Islet precursor cell (in vitro differentiated cells): ENCODE measurements around the gene KCND3.

Source experiments
- DNase-seq: peaks from one replicate; pipeline ENCODE4 v3.0.0-alpha.2; 2018

The KCND3 gene

GRCh38 chr1:111837393-111837792, 152.1 kb downstream of the KCND3 start:
- DNase-seq: no peak

- no peak for DNase-seq
These were observed 153.4 kb downstream of the KCND3 start for GRCh38 chr1:111836111-111836510.

DNA sequence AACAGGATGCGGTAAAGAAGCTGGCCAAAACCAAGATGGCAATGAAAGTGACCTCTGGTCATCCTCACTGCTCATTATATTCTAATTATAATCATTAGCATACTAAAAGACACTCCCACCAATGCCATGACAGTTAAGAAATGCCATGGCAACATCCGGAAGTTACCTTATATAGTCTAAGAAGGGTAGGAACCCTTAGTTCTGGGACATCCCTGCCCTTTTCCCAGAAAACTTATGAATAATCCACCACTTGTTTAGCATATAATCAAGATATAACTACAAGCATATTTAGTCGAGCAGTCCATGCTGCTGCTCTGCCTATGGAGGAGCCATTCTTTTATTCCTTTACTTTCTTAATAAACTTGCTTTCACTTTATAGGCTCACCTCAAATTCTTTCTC, 154.0 kb downstream of the KCND3 start:
- no peak for DNase-seq

- DNase-seq: no peak
These were observed 154.5 kb downstream of the KCND3 start for GRCh38 chr1:111834956-111835355.

DNA sequence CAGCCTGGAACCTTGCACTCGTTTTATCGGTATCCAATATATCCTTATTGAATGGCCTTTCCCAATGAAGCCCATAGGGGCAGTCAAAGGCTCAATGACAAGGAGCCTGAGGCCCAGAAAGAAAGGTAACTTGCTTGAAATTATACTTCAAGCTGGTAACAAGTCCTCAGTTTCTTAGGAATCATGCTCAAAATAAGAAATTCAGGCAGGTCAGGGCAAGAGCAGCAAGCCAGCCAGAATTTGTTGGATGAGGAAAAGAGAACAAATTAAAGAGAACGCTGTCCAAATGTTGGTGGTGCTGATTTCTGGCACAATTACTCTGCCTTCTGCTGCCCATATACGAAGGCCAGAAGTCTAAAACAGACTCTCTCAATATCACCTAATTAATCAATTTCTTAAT, 156.1 kb downstream of the KCND3 start:
- no peak for DNase-seq

DNA sequence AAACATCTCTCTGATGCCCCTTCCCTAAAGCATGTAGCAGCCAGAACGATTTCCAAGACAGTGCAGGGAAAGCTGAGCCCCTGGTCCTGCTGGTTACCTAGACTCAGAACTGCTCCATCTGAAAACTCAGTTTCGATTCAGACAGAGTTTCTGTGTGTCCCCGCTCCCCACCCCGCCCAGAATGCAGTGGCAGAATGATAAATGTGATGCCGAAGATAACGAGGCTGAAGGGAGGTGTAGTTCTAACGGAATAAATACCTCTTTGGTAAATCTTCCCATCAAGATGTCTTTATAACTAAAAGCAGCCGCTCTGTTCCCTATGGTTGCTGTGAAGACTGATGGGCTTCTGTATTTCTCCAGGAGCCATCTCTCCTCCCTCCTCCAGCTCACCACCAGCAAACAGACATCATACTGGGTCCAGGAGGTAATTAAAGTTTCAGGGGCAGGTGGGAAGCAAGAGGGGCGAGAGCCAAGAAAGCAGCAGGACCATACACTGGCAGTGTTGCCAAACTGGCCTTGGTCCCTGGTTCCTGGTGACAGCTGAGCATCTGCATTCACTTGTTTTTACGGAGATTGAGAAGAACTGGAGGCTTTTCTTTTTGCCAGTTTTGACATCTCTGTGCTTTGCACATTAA, 156.8 kb downstream of the KCND3 start:
- no peak for DNase-seq

DNA sequence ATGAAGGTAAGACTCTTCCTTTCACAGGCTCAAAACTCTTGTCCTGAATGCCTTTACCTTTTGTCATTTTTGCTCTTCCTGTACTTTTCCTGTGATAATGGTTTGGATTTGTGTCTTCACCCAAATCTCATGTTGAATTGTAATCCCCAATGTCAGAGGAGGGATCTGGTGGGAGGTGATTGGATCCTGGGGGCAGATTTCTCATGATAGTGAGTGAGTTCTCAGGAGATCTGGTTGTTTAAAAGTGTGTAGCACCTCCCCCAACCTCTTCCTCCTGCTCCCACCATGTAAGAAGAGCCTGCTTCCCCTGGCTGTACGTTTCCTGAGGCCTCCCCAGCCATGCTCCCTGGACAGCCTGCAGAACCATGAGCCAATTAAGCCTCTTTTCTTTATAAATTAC, 158.3 kb downstream of the KCND3 start:
- DNase-seq: no peak

GRCh38 chr1:111827946-111828345, 161.5 kb downstream of the KCND3 start:
- no peak for DNase-seq

DNA sequence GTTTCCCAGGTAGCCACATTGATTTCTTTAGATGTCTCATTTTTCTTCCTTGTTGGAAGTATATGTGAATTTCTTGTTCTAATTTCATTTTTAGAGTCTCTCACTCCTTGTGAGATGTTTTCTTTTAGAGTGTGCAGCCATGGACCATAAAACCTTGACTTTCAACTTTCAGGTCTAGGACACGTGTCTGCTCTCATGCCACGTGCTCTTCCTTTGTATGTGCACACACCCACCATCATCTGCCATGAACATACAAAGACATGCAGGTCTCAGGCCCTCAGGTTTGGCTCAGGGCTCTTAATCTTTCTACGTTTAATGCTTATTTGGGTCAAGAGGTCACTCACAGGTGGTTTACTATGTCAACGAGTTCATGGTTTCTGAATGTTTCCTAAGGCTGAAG, 163.2 kb downstream of the KCND3 start:
- DNase-seq: no peak

DNA sequence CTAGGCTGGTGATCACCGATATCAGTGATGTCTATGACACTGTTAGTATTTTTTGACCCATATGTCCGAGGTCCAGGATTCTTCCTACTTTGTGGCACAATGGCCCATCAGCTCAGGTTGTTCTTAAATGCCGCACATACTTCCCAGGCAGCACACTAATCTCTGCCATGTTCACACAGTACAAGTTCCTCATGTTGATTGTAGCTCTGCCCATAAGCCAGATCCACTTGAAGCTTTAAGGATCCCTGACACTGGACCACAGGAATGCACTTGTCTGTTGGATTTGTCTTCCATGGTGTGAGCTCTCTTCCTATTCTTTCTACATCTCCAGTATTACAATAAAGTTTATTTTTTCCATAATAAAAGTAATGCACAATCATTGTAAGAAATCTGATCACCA, 164.3 kb downstream of the KCND3 start:
- no peak for DNase-seq

DNA sequence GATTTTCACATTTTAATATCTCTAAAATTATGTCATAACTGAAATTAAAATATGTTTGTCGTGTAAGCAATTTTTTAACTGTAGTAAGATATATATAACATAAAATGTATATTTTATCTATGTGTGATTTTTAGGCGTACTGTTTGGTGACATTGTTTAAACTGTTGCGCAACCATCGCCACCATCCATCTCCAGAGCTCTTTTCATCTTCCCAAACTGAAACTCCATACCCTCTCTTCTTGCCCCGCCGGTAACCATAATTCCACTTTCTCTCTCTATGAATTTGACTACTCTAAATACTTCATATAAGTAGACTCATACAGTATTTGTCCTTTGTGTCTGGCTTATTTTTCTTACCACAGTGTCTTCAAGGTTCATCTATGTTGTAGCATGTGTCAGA, 167.3 kb downstream of the KCND3 start:
- DNase-seq: no peak

GRCh38 chr1:111821121-111821745, 168.2 kb downstream of the KCND3 start:
- DNase-seq: peak; percentile 64

DNA sequence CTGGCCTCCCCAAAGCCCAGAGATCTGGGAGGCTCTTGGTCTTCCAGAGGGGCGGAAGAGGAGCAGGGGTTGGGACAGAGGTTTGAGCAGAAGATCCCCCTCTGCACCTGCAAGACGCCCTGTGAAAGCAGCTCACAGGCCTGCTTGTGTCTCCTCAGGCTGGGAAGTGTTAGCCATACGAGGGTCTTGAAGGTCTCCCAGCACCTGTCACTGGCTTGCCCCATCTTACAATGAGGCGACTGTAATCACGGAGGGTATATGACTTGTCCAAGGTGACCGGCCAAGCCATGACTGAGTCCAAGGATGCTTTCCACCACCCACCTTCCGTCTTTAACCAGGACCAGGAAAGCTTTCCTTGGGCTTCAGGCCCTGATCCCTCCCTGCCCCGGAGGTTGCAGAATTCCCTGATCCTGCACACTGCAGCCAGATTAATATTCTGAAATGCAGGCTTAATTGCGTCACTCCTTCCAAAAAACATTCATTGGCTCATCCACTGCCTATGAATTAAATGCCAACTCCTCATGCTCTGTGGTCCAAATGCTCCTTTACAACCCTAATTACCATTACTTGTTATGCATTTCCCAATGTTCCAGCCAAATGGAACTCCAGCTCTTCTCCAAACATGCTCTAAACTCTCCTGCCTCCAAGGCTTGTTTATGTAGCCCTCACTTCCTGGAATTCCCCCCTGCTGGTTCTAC, 169.8 kb downstream of the KCND3 start:
- DNase-seq: no peak

DNA sequence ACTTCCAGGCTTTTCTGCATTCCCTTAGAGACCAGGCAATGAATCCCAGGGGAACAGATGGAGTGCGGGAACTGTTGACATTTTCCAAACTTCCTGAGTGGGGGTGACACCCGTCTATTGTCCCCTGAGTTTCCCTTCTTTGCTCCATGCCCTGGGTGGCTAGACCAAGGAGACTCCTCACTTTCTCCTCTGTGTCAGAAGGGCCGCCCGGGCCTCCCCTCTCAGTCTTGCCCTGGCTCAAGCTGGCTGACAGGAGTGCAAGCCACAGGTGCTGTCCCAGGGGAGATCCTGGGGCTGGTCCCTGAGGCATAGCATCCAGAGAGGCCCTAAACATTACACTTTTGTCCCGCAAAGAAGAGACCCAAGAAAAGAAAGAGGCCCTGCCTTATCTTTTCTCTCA, 170.9 kb downstream of the KCND3 start:
- DNase-seq: no peak

GRCh38 chr1:111818081-111818480, 171.4 kb downstream of the KCND3 start:
- no peak for DNase-seq

GRCh38 chr1:111814642-111815041, 174.8 kb downstream of the KCND3 start:
- DNase-seq: no peak

- DNase-seq: no peak
These were observed 175.2 kb downstream of the KCND3 start for GRCh38 chr1:111814305-111814628.

DNA sequence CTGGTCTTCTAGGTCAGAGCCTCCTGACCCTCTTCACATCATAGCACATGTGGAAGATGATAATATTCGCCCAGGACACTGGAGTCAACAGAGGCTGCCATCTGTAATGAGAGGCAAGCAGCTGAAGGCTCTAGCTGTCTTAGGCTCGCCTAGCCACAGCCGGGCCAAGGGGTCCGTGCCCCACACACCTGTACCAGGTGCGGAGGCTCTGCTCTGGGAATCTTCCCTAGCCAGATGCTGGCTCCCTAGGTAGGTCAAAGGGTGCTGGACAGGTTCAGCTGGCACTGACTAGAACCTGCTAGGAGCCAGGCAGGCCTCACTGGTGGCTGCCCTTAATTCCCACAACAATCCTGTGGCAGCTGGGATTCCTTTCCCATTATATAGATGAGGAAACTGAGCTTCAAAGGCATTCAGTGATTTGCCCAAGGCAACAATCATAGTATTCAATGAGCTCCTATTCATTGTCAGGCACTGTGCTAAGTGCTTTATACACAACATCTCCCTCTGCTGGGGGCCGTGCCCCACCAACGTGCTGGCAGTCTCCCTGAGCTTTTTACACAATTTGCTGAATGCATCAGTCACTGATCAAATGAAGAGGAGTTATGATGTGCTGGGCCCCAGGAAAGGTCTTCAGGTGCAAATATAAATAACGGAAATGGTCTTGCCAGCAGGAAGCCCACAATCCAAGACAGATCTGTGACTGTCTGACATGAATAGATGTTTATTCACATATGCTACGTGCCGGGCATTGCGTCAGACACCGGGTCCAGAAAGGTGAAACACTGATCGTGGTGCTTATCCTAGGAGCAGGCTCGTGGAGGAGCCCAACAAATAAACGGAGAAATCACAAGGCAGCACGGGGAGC, 175.8 kb downstream of the KCND3 start:
- DNase-seq: no peak

GRCh38 chr1:111812306-111812705, 177.2 kb downstream of the KCND3 start:
- no peak for DNase-seq

- DNase-seq: no peak
These were observed 177.6 kb downstream of the KCND3 start for GRCh38 chr1:111811891-111812290.

DNA sequence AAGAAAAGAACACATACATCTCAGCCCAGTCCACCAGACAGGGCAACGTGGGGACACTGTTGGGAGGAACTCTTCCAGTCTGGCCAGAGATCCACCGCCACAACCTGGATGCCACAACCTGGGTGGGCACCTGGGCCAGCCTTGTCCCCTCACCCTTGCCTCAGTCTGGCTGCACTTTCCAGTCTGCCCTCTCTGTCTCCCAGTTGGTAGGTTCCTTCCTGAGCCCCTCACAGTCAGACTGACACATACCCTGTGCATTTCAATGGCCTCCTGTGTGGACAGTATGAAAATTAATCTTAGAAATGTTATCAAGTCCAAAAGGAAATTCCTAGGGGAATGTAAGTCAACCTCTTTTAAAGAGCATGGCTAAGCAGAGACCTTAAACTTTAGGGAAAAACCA, 184.2 kb downstream of the KCND3 start:
- no peak for DNase-seq

- no peak for DNase-seq
These were observed 184.7 kb downstream of the KCND3 start for GRCh38 chr1:111804776-111805175.

- no peak for DNase-seq
These were observed 185.5 kb downstream of the KCND3 start for GRCh38 chr1:111803951-111804350.

DNA sequence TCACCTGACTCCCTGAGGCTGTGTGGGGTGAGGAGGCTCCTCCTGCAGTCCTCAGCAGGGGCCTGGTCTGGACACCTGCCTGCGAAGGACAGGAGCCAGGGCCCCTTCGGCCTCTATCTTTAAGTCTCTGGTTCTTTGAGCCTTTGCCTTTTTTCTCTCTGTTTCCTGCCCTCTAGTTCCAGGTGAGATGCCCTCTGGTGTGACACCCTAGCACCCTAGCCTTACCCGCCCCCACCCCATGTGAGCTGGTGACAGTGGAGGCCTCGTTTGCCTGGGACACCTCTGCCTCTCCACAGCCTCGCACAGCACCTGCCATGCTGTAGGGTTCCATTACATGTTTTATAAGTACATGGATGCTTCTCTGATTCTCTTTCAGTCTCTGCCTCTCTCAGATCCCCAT, 186.5 kb downstream of the KCND3 start:
- no peak for DNase-seq
